Adrenal gland (tissue), 5 donors: Measurements from ENCODE around the gene CACNA1E.

Source experiments
- POLR2A ChIP-seq, 2 donors: fragments of 450-650 bp; IDR thresholded peaks; one replicate each; pipeline ENCODE4 v1.6.1; 2017; ENCODE audit warnings: antibody characterized with exemption in 2 of 2, mild to moderate bottlenecking in 2 of 2, moderate library complexity in 1 of 2
- TF ChIP-seq, protein P1 (sequence below), 6 experiments: fragments of 450-650 bp in 4 of 6; fragments of 200-600 bp in 2 of 6; sonication (generic) in 1 of 6; IDR thresholded peaks; 1 replicate in 5 of 6; 2 replicates in 1 of 6; pipeline versions ENCODE4 v1.5.1 to v1.8.0; 2016 to 2021; ENCODE audit warnings: antibody characterized with exemption in 6 of 6, mild to moderate bottlenecking in 2 of 6, moderate library complexity in 1 of 6
- donor health status: DM: no; HTN: no; CAD: no.

DNA sequence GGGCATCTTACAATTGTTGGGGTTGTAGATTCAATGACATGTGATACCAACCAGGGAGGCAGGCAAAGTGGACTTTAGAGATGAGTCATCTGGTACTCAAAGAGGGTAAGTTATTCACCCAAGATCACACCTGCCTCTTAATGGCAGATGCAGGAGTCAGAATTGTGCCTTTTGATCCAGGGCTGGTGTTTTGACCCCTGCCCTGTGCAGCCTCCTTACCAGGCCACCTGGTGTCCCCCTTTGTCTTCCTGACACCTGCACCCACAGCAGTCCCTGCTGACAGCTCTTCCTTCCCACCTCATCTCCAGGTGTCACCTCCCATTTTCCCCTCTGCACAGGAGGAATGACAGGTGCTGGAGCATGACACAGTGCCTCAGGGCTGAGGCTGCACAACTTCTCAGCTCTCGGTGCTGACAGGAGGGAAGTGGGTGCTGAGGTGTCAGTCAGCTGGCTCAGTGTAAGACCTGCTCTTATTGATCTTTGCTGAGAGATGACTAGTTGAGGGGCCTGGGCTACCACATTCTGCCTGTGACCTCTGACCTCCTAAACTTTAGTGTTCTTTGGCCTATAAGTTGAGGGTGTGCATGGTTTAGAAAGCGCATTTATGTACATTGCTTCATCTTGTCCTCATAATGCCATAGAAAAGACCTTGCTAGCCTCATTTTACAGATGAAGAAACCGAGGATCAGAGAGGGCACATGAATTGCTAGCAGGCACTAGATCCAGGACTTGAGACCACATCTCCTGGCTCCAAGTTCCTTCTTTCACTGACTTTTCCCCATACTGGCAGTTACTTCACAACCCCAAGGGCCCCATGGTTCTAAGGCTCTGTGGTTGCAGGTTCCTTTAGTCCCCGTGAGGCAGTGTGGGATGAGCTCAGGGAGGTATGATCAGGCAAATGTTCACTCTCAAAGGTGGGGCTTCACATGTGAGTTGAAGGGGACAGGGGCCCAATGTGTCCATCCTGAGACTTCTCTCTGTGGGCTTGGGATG lies 31.3 kb downstream of the CACNA1E start:
- TF ChIP-seq, protein P1, sequence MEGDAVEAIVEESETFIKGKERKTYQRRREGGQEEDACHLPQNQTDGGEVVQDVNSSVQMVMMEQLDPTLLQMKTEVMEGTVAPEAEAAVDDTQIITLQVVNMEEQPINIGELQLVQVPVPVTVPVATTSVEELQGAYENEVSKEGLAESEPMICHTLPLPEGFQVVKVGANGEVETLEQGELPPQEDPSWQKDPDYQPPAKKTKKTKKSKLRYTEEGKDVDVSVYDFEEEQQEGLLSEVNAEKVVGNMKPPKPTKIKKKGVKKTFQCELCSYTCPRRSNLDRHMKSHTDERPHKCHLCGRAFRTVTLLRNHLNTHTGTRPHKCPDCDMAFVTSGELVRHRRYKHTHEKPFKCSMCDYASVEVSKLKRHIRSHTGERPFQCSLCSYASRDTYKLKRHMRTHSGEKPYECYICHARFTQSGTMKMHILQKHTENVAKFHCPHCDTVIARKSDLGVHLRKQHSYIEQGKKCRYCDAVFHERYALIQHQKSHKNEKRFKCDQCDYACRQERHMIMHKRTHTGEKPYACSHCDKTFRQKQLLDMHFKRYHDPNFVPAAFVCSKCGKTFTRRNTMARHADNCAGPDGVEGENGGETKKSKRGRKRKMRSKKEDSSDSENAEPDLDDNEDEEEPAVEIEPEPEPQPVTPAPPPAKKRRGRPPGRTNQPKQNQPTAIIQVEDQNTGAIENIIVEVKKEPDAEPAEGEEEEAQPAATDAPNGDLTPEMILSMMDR (IDR thresholded peaks at IDR 0.05), result no peak
- no peak for TF ChIP-seq POLR2A (IDR thresholded peaks at IDR 0.05)
